ENCODE data around the gene XDH. TPM values are rescaled to one million over a fixed set of nuclear protein-coding genes. Genes with fewer than 3 reads are reported as not detected.

Gene XDH
- total RNA-seq, 4 donors from 2014 or later: 25.9 to 57.9 (median 37.2) TPM

DNA sequence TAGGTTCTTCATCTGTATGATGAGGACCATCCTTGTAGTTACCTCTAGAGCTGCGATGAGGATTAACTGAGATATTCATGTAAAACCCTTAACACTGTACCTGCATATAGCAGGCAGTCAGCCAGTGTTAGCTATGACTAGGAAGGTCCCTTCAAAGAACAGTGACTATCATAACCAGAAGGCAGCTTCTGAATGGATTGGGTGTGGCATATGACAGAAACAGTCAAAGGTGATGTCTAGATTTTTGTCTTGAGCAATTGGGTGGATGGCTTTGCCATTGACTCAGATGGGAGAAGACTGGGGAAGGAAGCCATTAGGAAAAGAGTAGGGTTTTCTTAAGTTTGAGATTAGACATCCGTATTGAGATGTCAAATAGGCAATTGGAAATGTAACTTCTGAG, 15.7 kb downstream of the XDH start:
- DNase-seq: no peak
- intact Hi-C loops (cut with DNase I; ENCODE audit: low total_unique reads) (no loop called here), in situ Hi-C loops (cut with MboI; ENCODE audit: low pct_ligation_motif_present in 1 of 4, low pct_unique_long_range_greater_than_20kb in 1 of 4, low sequenced_read_pairs in 3 of 4) (no loop called here)
- no peak for TF ChIP-seq EP300 (IDR thresholded peaks at IDR 0.05; ENCODE audit: low read depth)
- TF ChIP-seq, protein P1, sequence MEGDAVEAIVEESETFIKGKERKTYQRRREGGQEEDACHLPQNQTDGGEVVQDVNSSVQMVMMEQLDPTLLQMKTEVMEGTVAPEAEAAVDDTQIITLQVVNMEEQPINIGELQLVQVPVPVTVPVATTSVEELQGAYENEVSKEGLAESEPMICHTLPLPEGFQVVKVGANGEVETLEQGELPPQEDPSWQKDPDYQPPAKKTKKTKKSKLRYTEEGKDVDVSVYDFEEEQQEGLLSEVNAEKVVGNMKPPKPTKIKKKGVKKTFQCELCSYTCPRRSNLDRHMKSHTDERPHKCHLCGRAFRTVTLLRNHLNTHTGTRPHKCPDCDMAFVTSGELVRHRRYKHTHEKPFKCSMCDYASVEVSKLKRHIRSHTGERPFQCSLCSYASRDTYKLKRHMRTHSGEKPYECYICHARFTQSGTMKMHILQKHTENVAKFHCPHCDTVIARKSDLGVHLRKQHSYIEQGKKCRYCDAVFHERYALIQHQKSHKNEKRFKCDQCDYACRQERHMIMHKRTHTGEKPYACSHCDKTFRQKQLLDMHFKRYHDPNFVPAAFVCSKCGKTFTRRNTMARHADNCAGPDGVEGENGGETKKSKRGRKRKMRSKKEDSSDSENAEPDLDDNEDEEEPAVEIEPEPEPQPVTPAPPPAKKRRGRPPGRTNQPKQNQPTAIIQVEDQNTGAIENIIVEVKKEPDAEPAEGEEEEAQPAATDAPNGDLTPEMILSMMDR (IDR thresholded peaks at IDR 0.05): no peak
- TF ChIP-seq POLR2AphosphoS5 (IDR thresholded peaks at IDR 0.05): no peak
- Histone ChIP-seq H3K4me1 (no peaks in the 10 kb centered on the region), H3K4me3 (no peak overlapping the region), H3K9me3 (no peaks in the 10 kb centered on the region), H3K36me3 (no peaks in the 10 kb centered on the region), H3K27ac (no peak overlapping the region), H3K27me3 (no peaks in the 10 kb centered on the region)
- WGBS, 2 donors (ENCODE audit: low coverage in 1 of 2): 86 to 87% methylated on average over 1 to 2 of the region's 2 CpGs

DNA sequence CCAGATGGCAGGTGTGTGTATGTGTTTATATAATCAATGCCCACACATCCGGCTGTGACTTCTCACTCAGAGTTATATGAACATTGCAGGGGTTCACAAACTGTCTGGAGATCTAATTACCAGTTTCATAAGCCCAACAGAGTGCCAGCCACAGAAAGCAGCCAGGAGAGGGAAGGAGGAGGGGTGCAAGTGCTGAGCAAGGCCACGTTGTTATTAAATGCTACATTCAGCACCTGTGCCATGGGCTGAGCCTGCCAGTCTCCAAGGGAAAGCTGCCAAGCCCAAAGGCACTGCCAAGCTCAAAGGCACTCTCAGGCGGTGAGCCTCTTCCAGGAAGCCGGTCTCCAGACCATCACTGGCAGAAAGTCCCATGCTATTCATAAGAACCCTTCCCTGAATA, 17.4 kb downstream of the XDH start:
- intact Hi-C loops (cut with DNase I; ENCODE audit: low total_unique reads): no loop called here
- 55 to 75% methylated on average over 2 to 4 of the region's 4 CpGs for WGBS, 2 donors (ENCODE audit: low coverage in 1 of 2)
- in situ Hi-C loops (cut with MboI; ENCODE audit: low pct_ligation_motif_present in 1 of 4, low pct_unique_long_range_greater_than_20kb in 1 of 4, low sequenced_read_pairs in 3 of 4): no loop called here

DNA sequence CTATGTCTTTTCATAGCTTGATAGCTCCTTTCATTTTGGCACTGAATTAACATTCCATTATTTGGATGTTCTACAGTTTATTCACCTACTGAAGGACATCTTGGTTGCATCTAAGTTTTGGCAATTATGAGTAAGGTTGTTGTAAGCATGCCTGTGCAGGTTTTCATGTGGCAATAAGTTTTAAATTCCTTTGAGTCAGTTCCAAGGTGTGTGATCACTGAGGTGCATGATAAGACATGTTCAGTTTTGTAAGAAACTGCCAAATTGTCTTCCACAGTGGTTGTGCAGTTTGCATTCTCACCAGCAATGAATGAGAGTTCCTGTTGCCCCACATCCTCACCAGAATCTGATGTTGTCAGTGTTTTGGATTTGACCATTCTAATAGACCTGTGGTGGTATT, 24.2 kb downstream of the XDH start:
- Histone ChIP-seq H3K4me1 (no peaks in the 10 kb centered on the region), H3K4me3 (no peak overlapping the region), H3K27ac (no peak overlapping the region), H3K9me3 (no peaks in the 10 kb centered on the region), H3K36me3 (no peaks in the 10 kb centered on the region), H3K27me3 (no peaks in the 10 kb centered on the region)
- intact Hi-C loops (cut with DNase I; ENCODE audit: low total_unique reads) (no loop called here), in situ Hi-C loops (cut with MboI; ENCODE audit: low pct_ligation_motif_present in 1 of 4, low pct_unique_long_range_greater_than_20kb in 1 of 4, low sequenced_read_pairs in 3 of 4) (no loop called here)
- no peak for DNase-seq
- TF ChIP-seq POLR2AphosphoS5 (IDR thresholded peaks at IDR 0.05): no peak

More for the DNA sequence above, 17.4 kb downstream of the XDH start:
- TF ChIP-seq POLR2AphosphoS5 (IDR thresholded peaks at IDR 0.05) (no peak), EP300 (IDR thresholded peaks at IDR 0.05; ENCODE audit: low read depth) (no peak), POLR2A (IDR thresholded peaks at IDR 0.05) (no peak)
- TF ChIP-seq, protein P1 (IDR thresholded peaks at IDR 0.05): no peak
- DNase-seq: no peak
- H3K9me3 ChIP-seq: no peaks in the 10 kb centered on the region
- H3K36me3 ChIP-seq: no peaks in the 10 kb centered on the region
- H3K4me3 ChIP-seq: no peak overlapping the region
- no peak overlapping the region for H3K27ac ChIP-seq
- H3K4me1 ChIP-seq: no peaks in the 10 kb centered on the region
- H3K27me3 ChIP-seq: no peaks in the 10 kb centered on the region

DNA sequence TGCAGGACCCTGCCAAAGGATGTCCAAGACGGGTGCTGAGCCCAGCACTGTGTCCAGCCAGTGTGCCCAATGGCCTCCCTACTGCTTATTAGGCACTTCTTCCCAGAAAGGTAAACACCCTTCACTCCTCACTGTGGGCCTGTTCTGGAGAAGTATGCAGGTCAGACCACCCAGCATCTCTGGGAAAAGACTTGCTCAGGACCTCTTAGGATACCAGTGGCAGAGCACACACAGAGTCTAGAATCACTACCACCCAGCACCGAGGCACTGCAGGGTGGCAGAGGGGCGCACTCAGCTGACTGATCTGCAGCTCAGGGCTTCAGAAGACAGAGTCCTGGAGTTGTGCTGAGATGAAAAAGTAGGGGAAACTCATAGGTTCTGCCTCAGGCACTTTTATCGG, 25.8 kb downstream of the XDH start:
- no peaks in the 10 kb centered on the region for H3K9me3 ChIP-seq
- H3K4me3 ChIP-seq: no peak overlapping the region
- DNase-seq: no peak
- H3K27me3 ChIP-seq: no peaks in the 10 kb centered on the region
- no peak overlapping the region for H3K27ac ChIP-seq
- H3K4me1 ChIP-seq: no peaks in the 10 kb centered on the region
- TF ChIP-seq, protein P1 (IDR thresholded peaks at IDR 0.05): no peak
- TF ChIP-seq EP300 (IDR thresholded peaks at IDR 0.05; ENCODE audit: low read depth): no peak
- no peak for TF ChIP-seq POLR2AphosphoS5 (IDR thresholded peaks at IDR 0.05)
- no peak for TF ChIP-seq POLR2A (IDR thresholded peaks at IDR 0.05)
- WGBS, 2 donors (ENCODE audit: low coverage in 1 of 2): 80% methylated on average over 4 of the region's 4 CpGs; no CpG with 5 or more reads in 1 of the 2 donors
- no peaks in the 10 kb centered on the region for H3K36me3 ChIP-seq
- in situ Hi-C loops (cut with MboI; ENCODE audit: low pct_ligation_motif_present in 1 of 4, low pct_unique_long_range_greater_than_20kb in 1 of 4, low sequenced_read_pairs in 3 of 4): no loop called here
- intact Hi-C loops (cut with DNase I; ENCODE audit: low total_unique reads): no loop called here

DNA sequence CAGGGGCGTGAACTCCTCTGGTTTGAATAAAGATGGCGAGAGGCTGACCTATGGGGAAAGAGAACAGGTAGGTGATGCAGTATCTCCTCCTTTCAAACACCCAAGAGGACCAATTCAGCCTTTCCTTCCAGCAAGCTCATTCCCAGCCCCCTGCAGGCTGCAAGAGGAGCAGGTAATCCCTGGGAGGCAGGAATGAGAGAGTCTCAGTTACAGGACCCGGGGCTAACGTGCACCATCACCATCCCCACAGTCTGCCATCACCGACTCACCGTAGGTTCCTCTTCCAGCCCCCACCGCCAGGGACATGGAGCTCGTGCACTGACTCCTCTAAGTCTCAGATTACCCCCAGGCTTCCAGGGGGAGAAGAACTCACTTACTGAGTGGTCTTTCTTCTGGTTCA, 26.7 kb downstream of the XDH start:
- H3K4me1 ChIP-seq: no peaks in the 10 kb centered on the region
- WGBS, 2 donors (ENCODE audit: low coverage in 1 of 2): 88% methylated on average over 8 of the region's 8 CpGs; no CpG with 5 or more reads in 1 of the 2 donors
- no peaks in the 10 kb centered on the region for H3K9me3 ChIP-seq
- no peaks in the 10 kb centered on the region for H3K27me3 ChIP-seq
- no peak overlapping the region for H3K27ac ChIP-seq
- no peak overlapping the region for H3K4me3 ChIP-seq
- H3K36me3 ChIP-seq: no peaks in the 10 kb centered on the region
- no peak for DNase-seq
- TF ChIP-seq EP300 (IDR thresholded peaks at IDR 0.05; ENCODE audit: low read depth) (no peak), POLR2A (IDR thresholded peaks at IDR 0.05) (no peak), POLR2AphosphoS5 (IDR thresholded peaks at IDR 0.05) (no peak)
- TF ChIP-seq, protein P1 (IDR thresholded peaks at IDR 0.05): no peak
- intact Hi-C loops (cut with DNase I; ENCODE audit: low total_unique reads): no loop called here
- in situ Hi-C loops (cut with MboI; ENCODE audit: low pct_ligation_motif_present in 1 of 4, low pct_unique_long_range_greater_than_20kb in 1 of 4, low sequenced_read_pairs in 3 of 4): no loop called here
